Measurements from ENCODE around the gene PLEKHD1. TPM values are rescaled to one million over a fixed set of nuclear protein-coding genes. Genes with fewer than 3 reads are reported as not detected.
A peak's percentile ranks its signal among the peaks of the same experiment; 100 is the strongest.

The PLEKHD1 gene
- total and polyA plus RNA-seq, 4 donors = 0.66 to 3.0 (median 1.9) TPM

GRCh38 chr14:69479696-69480095 lies 4.8 kb upstream of the PLEKHD1 start:
- no peaks in the 10 kb centered on the region for H3K9me3 ChIP-seq (ENCODE audit: control insufficient read depth, insufficient read depth, low read length)
- 100% methylated on average over 3 of the region's 5 CpGs for WGBS (ENCODE audit: insufficient coverage)
- no peak overlapping the region for H3K4me3 ChIP-seq (ENCODE audit: low read depth, low read length)
- peaks cover 28% of the 10 kb centered on the region for H3K27me3 ChIP-seq (ENCODE audit: control insufficient read depth, insufficient read depth, low read length)
- no peak overlapping the region for H3K27ac ChIP-seq (ENCODE audit: low read depth, low read length)
- peaks cover 10% of the 10 kb centered on the region for H3K4me1 ChIP-seq (ENCODE audit: control insufficient read depth, insufficient read depth, low read length)
- no peak for DNase-seq (ENCODE audit: low read depth in 4 of 6, low spot score in 6 of 6)
- no peaks in the 10 kb centered on the region for H3K36me3 ChIP-seq (ENCODE audit: control insufficient read depth, insufficient read depth, low read length)

GRCh38 chr14:69480136-69480535 lies 4.4 kb upstream of the PLEKHD1 start:
- DNase-seq (ENCODE audit: low read depth in 4 of 6, low spot score in 6 of 6) = no peak
- Histone ChIP-seq H3K4me3 (ENCODE audit: low read depth, low read length) (no peak overlapping the region), H3K9me3 (ENCODE audit: control insufficient read depth, insufficient read depth, low read length) (no peaks in the 10 kb centered on the region), H3K36me3 (ENCODE audit: control insufficient read depth, insufficient read depth, low read length) (no peaks in the 10 kb centered on the region), H3K27ac (ENCODE audit: low read depth, low read length) (no peak overlapping the region), H3K27me3 (ENCODE audit: control insufficient read depth, insufficient read depth, low read length) (peaks cover 32% of the 10 kb centered on the region), H3K4me1 (ENCODE audit: control insufficient read depth, insufficient read depth, low read length) (peaks cover 15% of the 10 kb centered on the region)
- WGBS (ENCODE audit: insufficient coverage) = 81% methylated on average over 5 of the region's 5 CpGs

GRCh38 chr14:69481815-69482568 lies 2.5 kb upstream of the PLEKHD1 start:
- H3K36me3 ChIP-seq (ENCODE audit: control insufficient read depth, insufficient read depth, low read length) = no peaks in the 10 kb centered on the region
- H3K27me3 ChIP-seq (ENCODE audit: control insufficient read depth, insufficient read depth, low read length) = peaks cover 47% of the 10 kb centered on the region
- no peak overlapping the region for H3K4me3 ChIP-seq (ENCODE audit: low read depth, low read length)
- H3K9me3 ChIP-seq (ENCODE audit: control insufficient read depth, insufficient read depth, low read length) = no peaks in the 10 kb centered on the region
- H3K27ac ChIP-seq (ENCODE audit: low read depth, low read length) = no peak overlapping the region
- peak in 1 of 6 donors; percentile 18 for DNase-seq (ENCODE audit: low read depth in 4 of 6, low spot score in 6 of 6)
- peaks cover 15% of the 10 kb centered on the region for H3K4me1 ChIP-seq (ENCODE audit: control insufficient read depth, insufficient read depth, low read length)
- WGBS (ENCODE audit: insufficient coverage) = 88% methylated on average over 2 of the region's 5 CpGs

GRCh38 chr14:69483765-69484443 lies 624 bp upstream of the PLEKHD1 start:
- Histone ChIP-seq H3K36me3 (ENCODE audit: control insufficient read depth, insufficient read depth, low read length) (no peaks in the 10 kb centered on the region), H3K4me3 (ENCODE audit: low read depth, low read length) (peak overlapping the region; percentile 29), H3K9me3 (ENCODE audit: control insufficient read depth, insufficient read depth, low read length) (no peaks in the 10 kb centered on the region), H3K4me1 (ENCODE audit: control insufficient read depth, insufficient read depth, low read length) (peaks cover 15% of the 10 kb centered on the region), H3K27me3 (ENCODE audit: control insufficient read depth, insufficient read depth, low read length) (peaks cover 47% of the 10 kb centered on the region), H3K27ac (ENCODE audit: low read depth, low read length) (no peak overlapping the region)
- DNase-seq (ENCODE audit: low read depth in 4 of 6, low spot score in 6 of 6) = peak in 2 of 6 donors; percentile 51 to 78
- WGBS (ENCODE audit: insufficient coverage) = under 1% methylated on average over 54 of the region's 54 CpGs

GRCh38 chr14:69485315-69485660 lies 760 bp downstream of the PLEKHD1 start:
- no peaks in the 10 kb centered on the region for H3K36me3 ChIP-seq (ENCODE audit: control insufficient read depth, insufficient read depth, low read length)
- no CpG with 5 or more reads among the region's 11 CpGs for WGBS (ENCODE audit: insufficient coverage)
- H3K4me1 ChIP-seq (ENCODE audit: control insufficient read depth, insufficient read depth, low read length) = peaks cover 15% of the 10 kb centered on the region
- H3K27ac ChIP-seq (ENCODE audit: low read depth, low read length) = no peak overlapping the region
- DNase-seq (ENCODE audit: low read depth in 4 of 6, low spot score in 6 of 6) = no peak
- no peaks in the 10 kb centered on the region for H3K9me3 ChIP-seq (ENCODE audit: control insufficient read depth, insufficient read depth, low read length)
- no peak overlapping the region for H3K4me3 ChIP-seq (ENCODE audit: low read depth, low read length)
- H3K27me3 ChIP-seq (ENCODE audit: control insufficient read depth, insufficient read depth, low read length) = peaks cover 47% of the 10 kb centered on the region

GRCh38 chr14:69485701-69486100 lies 1.2 kb downstream of the PLEKHD1 start:
- peaks cover 47% of the 10 kb centered on the region for H3K27me3 ChIP-seq (ENCODE audit: control insufficient read depth, insufficient read depth, low read length)
- H3K27ac ChIP-seq (ENCODE audit: low read depth, low read length) = no peak overlapping the region
- H3K4me1 ChIP-seq (ENCODE audit: control insufficient read depth, insufficient read depth, low read length) = peaks cover 15% of the 10 kb centered on the region
- no peaks in the 10 kb centered on the region for H3K36me3 ChIP-seq (ENCODE audit: control insufficient read depth, insufficient read depth, low read length)
- H3K9me3 ChIP-seq (ENCODE audit: control insufficient read depth, insufficient read depth, low read length) = no peaks in the 10 kb centered on the region
- 73% methylated on average over 6 of the region's 6 CpGs for WGBS (ENCODE audit: insufficient coverage)
- no peak for DNase-seq (ENCODE audit: low read depth in 4 of 6, low spot score in 6 of 6)
- H3K4me3 ChIP-seq (ENCODE audit: low read depth, low read length) = no peak overlapping the region

GRCh38 chr14:69487226-69487625 lies 2.7 kb downstream of the PLEKHD1 start:
- H3K27me3 ChIP-seq (ENCODE audit: control insufficient read depth, insufficient read depth, low read length) = peaks cover 42% of the 10 kb centered on the region
- H3K36me3 ChIP-seq (ENCODE audit: control insufficient read depth, insufficient read depth, low read length) = no peaks in the 10 kb centered on the region
- H3K27ac ChIP-seq (ENCODE audit: low read depth, low read length) = no peak overlapping the region
- DNase-seq (ENCODE audit: low read depth in 4 of 6, low spot score in 6 of 6) = no peak
- H3K9me3 ChIP-seq (ENCODE audit: control insufficient read depth, insufficient read depth, low read length) = no peaks in the 10 kb centered on the region
- H3K4me1 ChIP-seq (ENCODE audit: control insufficient read depth, insufficient read depth, low read length) = peaks cover 15% of the 10 kb centered on the region
- 73% methylated on average over 4 of the region's 4 CpGs for WGBS (ENCODE audit: insufficient coverage)
- H3K4me3 ChIP-seq (ENCODE audit: low read depth, low read length) = no peak overlapping the region

- Histone ChIP-seq H3K4me1 (ENCODE audit: control insufficient read depth, insufficient read depth, low read length) (peaks cover 15% of the 10 kb centered on the region), H3K9me3 (ENCODE audit: control insufficient read depth, insufficient read depth, low read length) (no peaks in the 10 kb centered on the region), H3K27ac (ENCODE audit: low read depth, low read length) (no peak overlapping the region), H3K4me3 (ENCODE audit: low read depth, low read length) (no peak overlapping the region), H3K27me3 (ENCODE audit: control insufficient read depth, insufficient read depth, low read length) (peaks cover 37% of the 10 kb centered on the region), H3K36me3 (ENCODE audit: control insufficient read depth, insufficient read depth, low read length) (no peaks in the 10 kb centered on the region)
- 77% methylated on average over 4 of the region's 4 CpGs for WGBS (ENCODE audit: insufficient coverage)
- DNase-seq (ENCODE audit: low read depth in 4 of 6, low spot score in 6 of 6) = no peak
Measured at GRCh38 chr14:69487771-69488170, 3.2 kb downstream of the PLEKHD1 start.

- H3K27ac ChIP-seq (ENCODE audit: low read depth, low read length) = no peak overlapping the region
- H3K36me3 ChIP-seq (ENCODE audit: control insufficient read depth, insufficient read depth, low read length) = no peaks in the 10 kb centered on the region
- peaks cover 10% of the 10 kb centered on the region for H3K4me1 ChIP-seq (ENCODE audit: control insufficient read depth, insufficient read depth, low read length)
- H3K27me3 ChIP-seq (ENCODE audit: control insufficient read depth, insufficient read depth, low read length) = peaks cover 22% of the 10 kb centered on the region
- no peak for DNase-seq (ENCODE audit: low read depth in 4 of 6, low spot score in 6 of 6)
- H3K9me3 ChIP-seq (ENCODE audit: control insufficient read depth, insufficient read depth, low read length) = no peaks in the 10 kb centered on the region
- H3K4me3 ChIP-seq (ENCODE audit: low read depth, low read length) = no peak overlapping the region
Measured at GRCh38 chr14:69489495-69489894, 5.0 kb downstream of the PLEKHD1 start.
